Measurements from ENCODE around the gene GABRA4. TPM values are rescaled to one million over a fixed set of nuclear protein-coding genes. Genes with fewer than 3 reads are reported as not detected.

Gene GABRA4
- total RNA-seq, 1 donor: not detected

DNA sequence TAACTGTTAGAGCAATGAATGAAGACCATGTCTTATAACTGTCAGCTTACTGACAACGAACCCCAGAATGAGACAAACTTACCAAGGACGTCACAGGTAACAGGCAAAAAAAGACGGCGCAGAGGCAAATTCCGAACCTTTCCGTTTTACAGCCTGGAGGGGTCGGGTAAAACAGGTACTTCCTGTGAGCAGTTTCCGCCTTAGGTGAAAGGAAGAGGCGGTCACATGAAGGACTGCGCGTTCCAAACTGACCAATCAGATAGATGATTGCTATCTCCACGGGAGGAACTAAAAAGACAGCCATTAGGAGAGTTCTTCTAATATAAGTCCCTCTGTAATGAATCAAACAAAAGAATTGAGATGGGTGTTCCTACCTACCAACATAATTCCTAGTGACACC lies 84.3 kb downstream of the GABRA4 start, which contains the start of gene COX7B2:
COX7B2 (minus strand) TSS at position 168 of the 400 bp plus-strand sequence. CDS start 174,053 bp downstream, outside the sequence.
- Histone ChIP-seq H4K20me1 (ENCODE audit: insufficient read depth, low read length) (no peaks in the 10 kb centered on the region), H3K9me3 (ENCODE audit: low read depth, low read length) (no peaks in the 10 kb centered on the region), H3K27me3 (ENCODE audit: insufficient read depth, low read length) (no peaks in the 10 kb centered on the region), H3K4me3 (ENCODE audit: insufficient read depth, low read length) (no peak within 1 kb of the TSS), H3K27ac (ENCODE audit: low read depth, low read length) (no peak within 1 kb of the TSS), H3K4me1 (ENCODE audit: insufficient read depth, low read length) (no peaks in the 10 kb centered on the region), H2AFZ (ENCODE audit: low read length) (no peak within 1 kb of the TSS), H3K36me3 (ENCODE audit: insufficient read depth, low read length) (no peaks in the 10 kb centered on the region), H3K4me2 (ENCODE audit: insufficient read depth, low read length) (no peak within 1 kb of the TSS), H3K79me2 (ENCODE audit: insufficient read depth, low read length) (no peaks in the 10 kb centered on the region)
- DNase-seq (ENCODE audit: insufficient read length, low spot score, missing footprints): no peak
- TF ChIP-seq, protein P1, sequence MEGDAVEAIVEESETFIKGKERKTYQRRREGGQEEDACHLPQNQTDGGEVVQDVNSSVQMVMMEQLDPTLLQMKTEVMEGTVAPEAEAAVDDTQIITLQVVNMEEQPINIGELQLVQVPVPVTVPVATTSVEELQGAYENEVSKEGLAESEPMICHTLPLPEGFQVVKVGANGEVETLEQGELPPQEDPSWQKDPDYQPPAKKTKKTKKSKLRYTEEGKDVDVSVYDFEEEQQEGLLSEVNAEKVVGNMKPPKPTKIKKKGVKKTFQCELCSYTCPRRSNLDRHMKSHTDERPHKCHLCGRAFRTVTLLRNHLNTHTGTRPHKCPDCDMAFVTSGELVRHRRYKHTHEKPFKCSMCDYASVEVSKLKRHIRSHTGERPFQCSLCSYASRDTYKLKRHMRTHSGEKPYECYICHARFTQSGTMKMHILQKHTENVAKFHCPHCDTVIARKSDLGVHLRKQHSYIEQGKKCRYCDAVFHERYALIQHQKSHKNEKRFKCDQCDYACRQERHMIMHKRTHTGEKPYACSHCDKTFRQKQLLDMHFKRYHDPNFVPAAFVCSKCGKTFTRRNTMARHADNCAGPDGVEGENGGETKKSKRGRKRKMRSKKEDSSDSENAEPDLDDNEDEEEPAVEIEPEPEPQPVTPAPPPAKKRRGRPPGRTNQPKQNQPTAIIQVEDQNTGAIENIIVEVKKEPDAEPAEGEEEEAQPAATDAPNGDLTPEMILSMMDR (IDR thresholded peaks at IDR 0.05; ENCODE audit: extremely low read depth, low read depth, low read length): no peak

DNA sequence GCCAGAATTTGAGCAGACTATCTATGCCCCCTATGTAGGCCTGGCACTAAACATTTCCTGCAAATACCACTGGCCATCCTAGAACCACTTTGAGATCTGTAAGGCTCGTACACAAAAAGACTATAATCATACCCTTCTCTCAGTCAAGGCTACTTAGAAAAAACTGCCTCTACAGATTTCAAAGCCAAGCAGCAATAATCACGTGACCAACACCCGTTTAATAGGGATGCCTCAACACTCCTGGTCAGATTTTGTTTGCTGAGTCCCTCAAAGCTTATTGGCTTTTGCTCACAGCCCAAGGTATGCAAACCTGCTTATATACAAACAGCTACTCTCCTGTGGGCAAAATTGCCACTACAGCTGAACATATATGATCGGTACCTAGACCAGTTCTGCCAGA lies 85.2 kb downstream of the GABRA4 start:
- no peaks in the 10 kb centered on the region for H3K36me3 ChIP-seq (ENCODE audit: insufficient read depth, low read length)

DNA sequence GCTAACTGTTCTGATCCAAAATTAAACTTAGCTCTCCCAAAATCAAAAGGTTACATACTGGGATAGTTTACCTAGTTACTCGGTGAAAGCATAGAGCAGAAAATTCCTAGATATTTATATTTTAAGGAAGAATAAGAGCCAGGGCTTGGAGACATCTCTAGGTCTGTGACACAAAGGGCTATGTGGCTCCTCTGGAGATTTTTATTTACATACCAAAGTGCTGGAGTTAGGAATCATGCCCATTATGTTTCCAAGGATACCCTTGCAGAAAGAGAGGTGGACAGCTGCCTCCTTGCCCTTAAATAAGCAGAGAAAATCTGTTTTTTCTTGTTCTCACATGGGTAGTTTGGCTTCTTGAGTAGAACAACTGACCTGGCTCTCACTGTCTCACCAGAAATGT lies 93.3 kb downstream of the GABRA4 start:
- Histone ChIP-seq H3K27me3 (ENCODE audit: insufficient read depth, low read length) (no peaks in the 10 kb centered on the region), H3K9me3 (ENCODE audit: low read depth, low read length) (no peaks in the 10 kb centered on the region), H3K27ac (ENCODE audit: low read depth, low read length) (no peak overlapping the region), H3K79me2 (ENCODE audit: insufficient read depth, low read length) (no peaks in the 10 kb centered on the region), H3K36me3 (ENCODE audit: insufficient read depth, low read length) (no peaks in the 10 kb centered on the region), H3K4me3 (ENCODE audit: insufficient read depth, low read length) (no peak overlapping the region), H3K4me1 (ENCODE audit: insufficient read depth, low read length) (no peaks in the 10 kb centered on the region), H4K20me1 (ENCODE audit: insufficient read depth, low read length) (no peaks in the 10 kb centered on the region), H2AFZ (ENCODE audit: low read length) (no peak overlapping the region), H3K4me2 (ENCODE audit: insufficient read depth, low read length) (no peak overlapping the region)
- TF ChIP-seq, protein P1 (IDR thresholded peaks at IDR 0.05; ENCODE audit: extremely low read depth, low read depth, low read length): no peak
- DNase-seq (ENCODE audit: insufficient read length, low spot score, missing footprints): no peak

More for the DNA sequence above, 85.2 kb downstream of the GABRA4 start:
- DNase-seq (ENCODE audit: insufficient read length, low spot score, missing footprints): no peak
- H3K27ac ChIP-seq (ENCODE audit: low read depth, low read length): no peak overlapping the region
- no peak overlapping the region for H2AFZ ChIP-seq (ENCODE audit: low read length)
- no peaks in the 10 kb centered on the region for H4K20me1 ChIP-seq (ENCODE audit: insufficient read depth, low read length)
- no peaks in the 10 kb centered on the region for H3K79me2 ChIP-seq (ENCODE audit: insufficient read depth, low read length)
- TF ChIP-seq, protein P1 (IDR thresholded peaks at IDR 0.05; ENCODE audit: extremely low read depth, low read depth, low read length): no peak
- no peaks in the 10 kb centered on the region for H3K27me3 ChIP-seq (ENCODE audit: insufficient read depth, low read length)
- H3K4me3 ChIP-seq (ENCODE audit: insufficient read depth, low read length): no peak overlapping the region
- H3K4me2 ChIP-seq (ENCODE audit: insufficient read depth, low read length): no peak overlapping the region
- no peaks in the 10 kb centered on the region for H3K4me1 ChIP-seq (ENCODE audit: insufficient read depth, low read length)
- H3K9me3 ChIP-seq (ENCODE audit: low read depth, low read length): no peaks in the 10 kb centered on the region

GRCh38 chr4:46894826-46895225 lies 98.6 kb downstream of the GABRA4 start:
- Histone ChIP-seq H4K20me1 (ENCODE audit: insufficient read depth, low read length) (no peaks in the 10 kb centered on the region), H3K27ac (ENCODE audit: low read depth, low read length) (no peak overlapping the region), H3K9me3 (ENCODE audit: low read depth, low read length) (no peaks in the 10 kb centered on the region), H3K4me2 (ENCODE audit: insufficient read depth, low read length) (no peak overlapping the region), H3K4me1 (ENCODE audit: insufficient read depth, low read length) (no peaks in the 10 kb centered on the region), H3K27me3 (ENCODE audit: insufficient read depth, low read length) (no peaks in the 10 kb centered on the region), H3K4me3 (ENCODE audit: insufficient read depth, low read length) (no peak overlapping the region), H3K36me3 (ENCODE audit: insufficient read depth, low read length) (no peaks in the 10 kb centered on the region), H2AFZ (ENCODE audit: low read length) (no peak overlapping the region), H3K79me2 (ENCODE audit: insufficient read depth, low read length) (no peaks in the 10 kb centered on the region)
- TF ChIP-seq, protein P1 (IDR thresholded peaks at IDR 0.05; ENCODE audit: extremely low read depth, low read depth, low read length): no peak
- DNase-seq (ENCODE audit: insufficient read length, low spot score, missing footprints): no peak
